Ovary (tissue), 3 donors: ENCODE data around the gene ZNF621.

Source experiments
- CTCF ChIP-seq, 3 donors: fragments of 450-650 bp in 2 of 3; fragments of 200-600 bp in 1 of 3; IDR thresholded peaks; one replicate each; pipeline versions ENCODE4 v1.5.1 to v1.8.0; 2016 to 2022; ENCODE audit warnings: antibody characterized with exemption in 3 of 3, mild to moderate bottlenecking in 1 of 3
- POLR2A ChIP-seq: fragments of 450-650 bp; IDR thresholded peaks from one replicate; pipeline ENCODE4 v1.6.1; 2017; ENCODE audit warnings: antibody characterized with exemption, mild to moderate bottlenecking, moderate library complexity
- donor health status: DM: no; HTN: no; CAD: no.

GRCh38 chr3:40586901-40587300 lies 62.1 kb downstream of the ZNF621 start:
- no peak for TF ChIP-seq CTCF (IDR thresholded peaks at IDR 0.05)
- TF ChIP-seq POLR2A = no peak
